HG02642 (cell line): Measurements from ENCODE around the gene IKZF3.
"Not testable (repeated sequence)": the region's sequence is repeated elsewhere in the genome, so short reads cannot be mapped to it uniquely, and the experiment has no call there.

Experiments
- ATAC-seq: cut with Tn5 transposase; IDR thresholded peaks from one replicate; pipeline ENCODE4 v1.9.1; 2021; ENCODE audit warnings: mild to moderate bottlenecking; ENCODE audit not compliant: unreplicated experiment, poor library complexity

IKZF3 gene

DNA sequence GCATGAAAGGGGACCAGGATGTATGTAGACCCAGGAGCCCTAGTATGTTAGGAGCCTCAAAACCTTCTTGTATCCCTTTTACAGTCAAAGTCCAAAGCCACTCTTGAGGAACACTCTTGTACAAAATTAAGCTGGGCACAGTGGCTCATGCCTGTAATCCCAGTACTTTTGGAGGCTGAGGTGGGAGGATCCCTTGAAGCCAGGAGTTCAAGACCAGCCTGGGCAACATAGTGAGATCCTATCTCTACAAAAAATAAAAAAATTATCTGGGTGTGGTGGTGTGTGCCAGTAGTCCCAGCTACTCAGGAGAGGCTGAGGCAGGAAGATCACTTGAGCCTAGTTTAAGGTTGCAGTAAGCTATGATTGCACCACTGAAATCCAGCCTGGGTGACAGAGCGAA is 138.2 kb downstream of the IKZF3 start:
- ATAC-seq, result not testable (repeated sequence)

DNA sequence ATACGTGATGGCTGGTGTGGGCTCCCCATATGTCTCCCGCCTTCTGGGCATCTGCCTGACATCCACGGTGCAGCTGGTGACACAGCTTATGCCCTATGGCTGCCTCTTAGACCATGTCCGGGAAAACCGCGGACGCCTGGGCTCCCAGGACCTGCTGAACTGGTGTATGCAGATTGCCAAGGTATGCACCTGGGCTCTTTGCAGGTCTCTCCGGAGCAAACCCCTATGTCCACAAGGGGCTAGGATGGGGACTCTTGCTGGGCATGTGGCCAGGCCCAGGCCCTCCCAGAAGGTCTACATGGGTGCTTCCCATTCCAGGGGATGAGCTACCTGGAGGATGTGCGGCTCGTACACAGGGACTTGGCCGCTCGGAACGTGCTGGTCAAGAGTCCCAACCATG is 139.4 kb downstream of the IKZF3 start:
- ATAC-seq, result no peak

DNA sequence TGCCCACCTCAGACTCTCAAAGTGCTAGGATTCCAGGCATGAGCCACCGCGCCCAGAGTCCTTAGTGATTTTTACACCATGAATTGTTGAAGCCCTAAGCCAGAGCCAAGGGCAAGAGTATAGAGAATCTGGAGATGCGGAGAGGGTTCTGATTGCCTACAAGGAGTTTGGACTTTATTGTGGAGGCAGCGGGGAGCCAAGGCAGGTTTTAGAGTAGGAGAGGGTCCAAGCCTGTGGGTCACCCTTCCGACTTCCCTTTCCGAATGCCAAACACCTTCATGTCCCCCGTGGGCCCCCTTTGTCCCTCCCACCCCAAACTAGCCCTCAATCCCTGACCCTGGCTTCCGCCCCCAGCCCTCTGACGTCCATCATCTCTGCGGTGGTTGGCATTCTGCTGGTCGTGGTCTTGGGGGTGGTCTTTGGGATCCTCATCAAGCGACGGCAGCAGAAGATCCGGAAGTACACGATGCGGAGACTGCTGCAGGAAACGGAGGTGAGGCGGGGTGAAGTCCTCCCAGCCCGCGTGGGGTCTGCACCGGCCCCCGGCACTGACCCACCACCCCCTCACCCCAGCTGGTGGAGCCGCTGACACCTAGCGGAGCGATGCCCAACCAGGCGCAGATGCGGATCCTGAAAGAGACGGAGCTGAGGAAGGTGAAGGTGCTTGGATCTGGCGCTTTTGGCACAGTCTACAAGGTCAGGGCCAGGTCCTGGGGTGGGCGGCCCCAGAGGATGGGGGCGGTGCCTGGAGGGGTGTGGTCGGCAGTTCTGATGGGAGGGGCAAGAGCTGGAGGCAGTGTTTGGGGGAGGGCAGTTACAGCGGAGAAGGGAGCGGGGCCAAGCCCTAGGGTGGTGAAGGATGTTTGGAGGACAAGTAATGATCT is 140.9 kb downstream of the IKZF3 start:
- no peak for ATAC-seq

DNA sequence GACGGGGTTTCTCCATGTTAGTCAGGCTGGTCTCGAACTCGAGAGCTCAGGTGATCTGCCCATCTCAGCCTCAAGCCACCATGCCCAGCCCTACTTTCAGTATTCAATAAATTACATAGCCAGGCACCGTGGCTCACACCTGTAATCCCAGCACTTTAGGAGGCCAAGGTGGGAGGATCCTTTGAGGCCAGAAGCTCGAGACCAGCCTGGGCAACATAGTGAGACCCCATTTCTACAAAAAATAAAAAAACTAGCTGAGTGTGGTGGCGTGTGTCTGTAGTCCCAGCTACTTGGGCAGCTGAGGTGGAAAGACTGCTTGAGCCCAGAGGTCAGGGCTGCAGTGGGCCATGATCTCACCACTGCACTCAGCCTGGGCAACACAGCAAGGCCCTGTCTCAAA is 142.0 kb downstream of the IKZF3 start:
- no peak for ATAC-seq

DNA sequence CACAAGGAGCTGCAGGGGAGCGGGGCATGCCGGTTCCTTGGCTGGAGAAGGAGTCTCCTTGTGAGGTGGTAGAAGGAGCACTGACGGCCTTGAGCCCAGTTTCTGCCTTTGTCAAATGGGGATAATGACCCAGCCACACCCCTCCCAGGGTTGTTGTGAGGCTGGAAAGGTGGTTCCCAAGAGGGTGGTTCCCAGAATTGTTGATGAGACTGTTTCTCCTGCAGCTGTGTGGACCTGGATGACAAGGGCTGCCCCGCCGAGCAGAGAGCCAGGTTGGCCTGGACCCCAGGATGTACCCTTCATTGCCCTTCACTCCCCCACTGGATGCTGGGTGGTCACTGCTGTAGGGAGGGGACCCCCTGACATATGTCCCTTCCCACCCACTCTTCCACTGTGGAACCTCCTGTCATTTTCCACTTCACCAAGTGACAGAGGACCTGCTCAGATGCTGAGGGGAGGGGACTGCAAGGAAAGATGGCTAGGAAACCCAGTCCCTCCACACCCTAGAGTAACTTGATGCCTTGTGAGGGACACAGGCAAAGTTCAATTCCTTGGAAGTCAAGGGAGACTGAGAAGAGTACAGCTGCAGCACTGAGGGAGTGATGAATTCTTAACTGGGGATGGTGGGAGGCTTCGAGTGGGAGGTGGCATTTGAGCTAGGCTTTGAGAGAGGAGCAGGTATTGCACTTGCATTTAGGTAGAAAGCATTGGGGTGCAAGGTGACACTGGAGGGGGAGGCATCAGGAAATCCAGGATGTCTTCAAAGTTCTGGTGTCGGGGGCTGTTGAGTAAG is 144.4 kb downstream of the IKZF3 start:
- ATAC-seq, result no peak

DNA sequence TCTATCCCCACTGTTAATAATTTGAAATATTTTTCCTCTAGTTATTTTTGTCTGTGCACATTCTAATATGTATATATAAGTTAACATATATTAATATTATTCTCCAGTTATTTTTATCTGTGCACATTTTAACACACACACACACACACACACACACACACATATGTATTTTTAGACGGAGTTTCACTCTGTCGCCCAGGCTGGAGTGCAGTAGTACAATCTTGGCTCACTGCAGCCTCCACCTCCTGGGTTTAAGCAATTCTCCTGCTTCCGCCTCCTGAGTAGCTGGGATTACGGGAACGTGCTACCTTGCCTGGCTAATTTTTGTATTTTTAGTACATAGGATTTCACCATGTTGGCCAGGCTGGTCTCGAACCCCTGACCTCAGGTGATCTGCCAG is 146.5 kb downstream of the IKZF3 start:
- ATAC-seq, result no peak

DNA sequence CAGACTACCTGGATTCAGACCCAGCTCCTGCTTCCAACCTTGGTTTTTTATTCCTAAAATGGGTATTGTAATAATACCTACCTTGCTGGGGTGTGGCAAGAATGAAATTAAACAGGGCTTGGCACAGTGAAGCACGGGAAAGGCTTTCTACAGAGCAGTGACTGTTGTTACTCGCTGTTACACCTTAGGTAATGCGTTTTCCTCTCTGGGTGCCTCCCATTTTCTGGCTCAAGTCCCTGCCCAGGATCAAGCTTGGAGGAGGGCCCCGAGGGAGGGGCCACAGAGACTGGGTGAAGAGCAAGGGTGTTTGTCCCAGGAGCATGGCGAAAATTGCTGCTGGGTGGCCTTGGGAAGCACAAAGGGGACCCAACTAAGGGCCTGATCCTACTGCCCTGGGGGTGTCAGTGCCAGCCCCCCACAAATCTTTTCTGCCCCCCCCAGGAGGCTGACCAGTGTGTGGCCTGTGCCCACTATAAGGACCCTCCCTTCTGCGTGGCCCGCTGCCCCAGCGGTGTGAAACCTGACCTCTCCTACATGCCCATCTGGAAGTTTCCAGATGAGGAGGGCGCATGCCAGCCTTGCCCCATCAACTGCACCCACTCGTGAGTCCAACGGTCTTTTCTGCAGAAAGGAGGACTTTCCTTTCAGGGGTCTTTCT is 147.1 kb downstream of the IKZF3 start:
- no peak for ATAC-seq

DNA sequence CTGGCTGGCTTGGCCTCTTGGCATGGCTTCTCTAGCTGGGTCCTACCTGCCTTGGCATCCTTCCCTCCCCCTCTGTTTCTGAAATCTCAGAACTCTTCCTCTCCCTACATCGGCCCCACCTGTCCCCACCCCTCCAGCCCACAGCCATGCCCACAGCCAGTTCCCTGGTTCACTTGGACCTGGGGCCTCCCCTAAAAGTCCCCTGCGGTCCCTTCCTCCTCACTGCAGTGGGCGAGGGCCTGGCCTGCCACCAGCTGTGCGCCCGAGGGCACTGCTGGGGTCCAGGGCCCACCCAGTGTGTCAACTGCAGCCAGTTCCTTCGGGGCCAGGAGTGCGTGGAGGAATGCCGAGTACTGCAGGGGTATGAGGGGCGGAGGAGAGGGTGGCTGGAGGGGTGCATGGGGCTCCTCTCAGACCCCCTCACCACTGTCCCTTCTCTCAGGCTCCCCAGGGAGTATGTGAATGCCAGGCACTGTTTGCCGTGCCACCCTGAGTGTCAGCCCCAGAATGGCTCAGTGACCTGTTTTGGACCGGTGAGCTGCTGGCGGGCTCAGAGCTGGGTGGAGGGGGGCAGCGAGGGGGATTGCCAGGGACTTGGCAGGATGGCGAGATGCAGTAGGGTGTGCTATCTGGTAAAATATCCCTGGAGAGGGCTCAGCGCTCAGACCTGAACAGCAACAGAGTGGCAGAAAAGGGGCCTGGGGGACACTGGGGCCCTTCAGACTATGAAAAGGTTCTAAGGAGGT is 147.9 kb downstream of the IKZF3 start:
- no peak for ATAC-seq

DNA sequence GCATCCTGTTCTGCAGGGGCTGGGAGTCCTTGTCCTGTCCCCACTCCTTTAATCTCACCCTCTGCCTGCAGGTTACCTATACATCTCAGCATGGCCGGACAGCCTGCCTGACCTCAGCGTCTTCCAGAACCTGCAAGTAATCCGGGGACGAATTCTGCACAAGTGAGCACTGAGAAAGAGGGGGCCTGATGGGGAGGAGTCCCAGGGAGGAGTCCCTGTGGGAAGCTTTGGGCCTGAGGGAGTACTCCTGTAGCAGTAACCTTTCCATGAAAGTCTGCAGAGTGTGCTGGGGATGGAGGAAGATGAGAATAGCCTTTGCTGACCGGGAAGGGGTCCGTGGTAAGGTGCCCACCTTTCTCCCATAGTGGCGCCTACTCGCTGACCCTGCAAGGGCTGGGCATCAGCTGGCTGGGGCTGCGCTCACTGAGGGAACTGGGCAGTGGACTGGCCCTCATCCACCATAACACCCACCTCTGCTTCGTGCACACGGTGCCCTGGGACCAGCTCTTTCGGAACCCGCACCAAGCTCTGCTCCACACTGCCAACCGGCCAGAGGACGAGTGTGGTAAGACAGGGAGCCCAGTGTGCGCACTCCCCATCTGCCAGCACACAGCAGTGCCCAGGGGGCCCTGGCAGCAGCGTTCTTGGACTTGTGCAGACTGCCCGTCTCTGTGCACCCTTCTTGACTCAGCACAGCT is 148.6 kb downstream of the IKZF3 start:
- ATAC-seq, result no peak

DNA sequence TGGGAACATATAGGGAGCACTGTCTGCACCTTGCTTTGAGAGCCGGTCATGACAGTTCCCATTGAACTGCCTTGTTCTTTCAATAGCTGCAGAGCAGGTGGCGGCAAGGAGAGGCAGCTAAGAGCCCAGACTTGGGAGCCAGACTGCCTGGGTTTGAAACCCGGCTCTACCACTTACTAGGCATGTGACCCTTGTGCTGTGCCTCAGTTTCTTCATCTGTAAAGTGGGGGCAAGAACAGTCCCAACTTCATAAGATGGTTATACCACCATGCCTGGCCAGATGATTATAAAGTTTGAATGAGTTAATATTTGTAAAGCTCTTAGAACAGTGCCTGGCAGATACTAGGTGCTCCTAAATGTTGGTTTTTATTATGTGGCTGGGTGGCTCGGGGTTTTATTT is 149.9 kb downstream of the IKZF3 start:
- no peak for ATAC-seq

DNA sequence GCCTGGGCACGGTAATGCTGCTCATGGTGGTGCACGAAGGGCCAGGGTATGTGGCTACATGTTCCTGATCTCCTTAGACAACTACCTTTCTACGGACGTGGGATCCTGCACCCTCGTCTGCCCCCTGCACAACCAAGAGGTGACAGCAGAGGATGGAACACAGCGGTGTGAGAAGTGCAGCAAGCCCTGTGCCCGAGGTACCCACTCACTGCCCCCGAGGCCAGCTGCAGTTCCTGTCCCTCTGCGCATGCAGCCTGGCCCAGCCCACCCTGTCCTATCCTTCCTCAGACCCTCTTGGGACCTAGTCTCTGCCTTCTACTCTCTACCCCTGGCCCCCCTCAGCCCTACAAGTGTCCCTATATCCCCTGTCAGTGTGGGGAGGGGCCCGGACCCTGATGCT is 152.3 kb downstream of the IKZF3 start:
- no peak for ATAC-seq

DNA sequence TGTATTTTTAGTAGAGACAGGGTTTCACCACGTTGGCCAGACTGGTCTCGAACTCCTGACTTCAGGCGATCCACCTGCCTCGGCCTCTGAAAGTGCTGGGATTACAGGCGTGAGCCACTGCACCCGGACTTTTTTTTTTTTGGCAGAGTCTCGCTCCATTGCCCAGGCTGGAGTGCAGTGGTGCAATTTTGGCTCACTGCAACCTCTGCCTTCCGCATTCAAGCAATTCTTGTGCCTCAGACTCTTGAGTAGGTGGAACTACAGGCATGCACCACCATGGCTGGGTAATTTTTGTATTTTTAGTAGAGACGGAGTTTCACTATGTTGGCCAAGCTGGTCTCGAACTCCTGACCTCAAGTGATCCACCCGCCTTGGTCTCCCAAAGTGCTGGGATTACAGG is 153.0 kb downstream of the IKZF3 start:
- not testable (repeated sequence) for ATAC-seq

DNA sequence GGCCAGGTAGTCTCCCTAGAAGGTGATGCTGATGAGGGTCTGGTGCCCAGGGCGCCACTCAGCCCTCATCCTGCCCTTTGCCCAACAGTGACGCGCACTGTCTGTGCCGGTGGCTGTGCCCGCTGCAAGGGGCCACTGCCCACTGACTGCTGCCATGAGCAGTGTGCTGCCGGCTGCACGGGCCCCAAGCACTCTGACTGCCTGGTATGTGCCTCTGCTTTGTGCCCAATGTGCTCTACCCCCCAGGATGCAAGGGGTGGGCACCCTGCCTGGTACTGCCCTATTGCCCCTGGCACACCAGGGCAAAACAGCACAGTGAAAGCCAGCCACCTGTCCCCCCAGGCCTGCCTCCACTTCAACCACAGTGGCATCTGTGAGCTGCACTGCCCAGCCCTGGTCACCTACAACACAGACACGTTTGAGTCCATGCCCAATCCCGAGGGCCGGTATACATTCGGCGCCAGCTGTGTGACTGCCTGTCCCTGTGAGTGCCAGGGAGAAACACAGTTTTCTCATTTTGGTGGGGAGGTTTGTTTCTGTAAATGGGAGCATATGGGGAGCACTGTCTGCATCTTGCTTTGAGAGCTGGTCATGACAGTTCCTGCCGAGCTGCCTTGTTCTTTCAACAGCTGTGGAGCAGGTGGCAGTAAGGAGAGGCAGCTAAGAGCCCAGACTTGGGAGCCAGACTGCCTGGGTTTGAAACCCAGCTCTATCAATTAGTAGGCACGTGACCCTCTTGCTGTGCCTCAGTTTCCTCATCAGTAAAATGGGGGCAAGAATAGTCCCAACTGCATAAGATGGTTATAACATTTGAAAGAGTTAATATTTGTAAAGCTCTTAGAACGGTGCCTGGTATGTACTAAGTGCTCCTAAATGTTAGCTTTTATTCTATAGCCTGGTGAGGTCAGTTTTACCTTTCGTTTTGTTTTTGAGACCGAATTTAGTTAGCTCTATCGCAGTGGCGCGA is 153.8 kb downstream of the IKZF3 start:
- ATAC-seq, result no peak

DNA sequence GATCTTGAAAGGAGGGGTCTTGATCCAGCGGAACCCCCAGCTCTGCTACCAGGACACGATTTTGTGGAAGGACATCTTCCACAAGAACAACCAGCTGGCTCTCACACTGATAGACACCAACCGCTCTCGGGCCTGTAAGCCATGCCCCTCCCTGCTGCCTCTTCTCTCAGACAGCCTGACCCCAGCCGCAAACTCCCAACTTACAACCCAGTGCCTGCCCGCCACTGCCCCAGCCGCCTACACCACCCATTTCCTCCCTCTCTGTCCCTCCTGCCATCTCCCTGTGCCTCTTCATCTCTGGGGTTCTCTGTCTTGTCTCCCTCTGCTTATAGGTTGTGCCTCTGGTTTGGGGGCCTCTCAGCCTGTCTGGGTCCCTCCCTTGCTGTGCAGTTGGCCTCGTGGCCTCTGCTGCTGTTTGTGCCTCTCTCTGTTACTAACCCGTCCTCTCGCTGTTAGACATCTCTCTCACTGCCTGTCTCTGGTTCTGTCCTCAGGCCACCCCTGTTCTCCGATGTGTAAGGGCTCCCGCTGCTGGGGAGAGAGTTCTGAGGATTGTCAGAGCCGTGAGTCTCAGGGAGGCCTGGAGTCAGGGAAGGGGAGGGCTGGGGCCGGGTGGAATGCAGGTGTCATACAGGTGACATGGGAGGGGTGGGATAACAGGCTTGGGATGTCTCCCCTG is 154.7 kb downstream of the IKZF3 start:
- no peak for ATAC-seq
